Tibial nerve (tissue), 4 donors: ENCODE measurements around the gene APOBEC3F.

Experiments
- EP300 ChIP-seq, 2 donors: sonication (generic); formaldehyde crosslinking; IDR thresholded peaks; one replicate each; pipeline ENCODE4 v1.6.1; 2017; ENCODE audit warnings: antibody characterized with exemption in 2 of 2, mild to moderate bottlenecking in 1 of 2
- POLR2A ChIP-seq, 2 donors: fragments of 450-650 bp; IDR thresholded peaks; one replicate each; pipeline ENCODE4 v1.6.1; 2017; ENCODE audit warnings: antibody characterized with exemption in 2 of 2, mild to moderate bottlenecking in 2 of 2, moderate library complexity in 2 of 2
- TF ChIP-seq, protein P1 (sequence below), 5 experiments: fragments of 200-600 bp in 3 of 5; fragments of 450-650 bp in 2 of 5; sonication (generic) in 3 of 5; IDR thresholded peaks; one replicate each; pipeline ENCODE4 v1.5.1; 2016 to 2019; ENCODE audit warnings: antibody characterized with exemption in 5 of 5, mild to moderate bottlenecking in 3 of 5, moderate library complexity in 2 of 5

GRCh38 chr22:39016592-39016991 is 24.1 kb upstream of the APOBEC3F start:
- TF ChIP-seq, protein P1, sequence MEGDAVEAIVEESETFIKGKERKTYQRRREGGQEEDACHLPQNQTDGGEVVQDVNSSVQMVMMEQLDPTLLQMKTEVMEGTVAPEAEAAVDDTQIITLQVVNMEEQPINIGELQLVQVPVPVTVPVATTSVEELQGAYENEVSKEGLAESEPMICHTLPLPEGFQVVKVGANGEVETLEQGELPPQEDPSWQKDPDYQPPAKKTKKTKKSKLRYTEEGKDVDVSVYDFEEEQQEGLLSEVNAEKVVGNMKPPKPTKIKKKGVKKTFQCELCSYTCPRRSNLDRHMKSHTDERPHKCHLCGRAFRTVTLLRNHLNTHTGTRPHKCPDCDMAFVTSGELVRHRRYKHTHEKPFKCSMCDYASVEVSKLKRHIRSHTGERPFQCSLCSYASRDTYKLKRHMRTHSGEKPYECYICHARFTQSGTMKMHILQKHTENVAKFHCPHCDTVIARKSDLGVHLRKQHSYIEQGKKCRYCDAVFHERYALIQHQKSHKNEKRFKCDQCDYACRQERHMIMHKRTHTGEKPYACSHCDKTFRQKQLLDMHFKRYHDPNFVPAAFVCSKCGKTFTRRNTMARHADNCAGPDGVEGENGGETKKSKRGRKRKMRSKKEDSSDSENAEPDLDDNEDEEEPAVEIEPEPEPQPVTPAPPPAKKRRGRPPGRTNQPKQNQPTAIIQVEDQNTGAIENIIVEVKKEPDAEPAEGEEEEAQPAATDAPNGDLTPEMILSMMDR (IDR thresholded peaks at IDR 0.05): no peak
- TF ChIP-seq POLR2A (IDR thresholded peaks at IDR 0.05) (no peak), EP300 (IDR thresholded peaks at IDR 0.05) (no peak)
